Epithelial cell of proximal tubule (primary cell): ENCODE data around the gene EDIL3. TPM values are rescaled to one million over a fixed set of nuclear protein-coding genes. Genes with fewer than 3 reads are reported as not detected.

Experiments
- DNase-seq: peaks from one replicate; pipeline ENCODE4 v3.0.0-alpha.2; 2011; ENCODE audit warnings: low read depth
- H3K4me3 ChIP-seq: 2 replicates; pipeline ENCODE4 v1.5.1; 2011; ENCODE audit warnings: low read depth, mild to moderate bottlenecking, low read length
- CTCF ChIP-seq: conservative IDR thresholded peaks from 2 replicates; pipeline ENCODE4 v1.5.1; 2012; ENCODE audit warnings: low read depth, mild to moderate bottlenecking, low read length
- total RNA-seq: library from RNA; depleted of rRNA; stranded (reverse); fragments of >200 nt; gene quantifications from 2 replicates; pipeline ENCODE4 v1.2.3, GENCODE V29; 2015

EDIL3 gene
- total RNA-seq, 1 donor from 2014 or later = 80.1 TPM

DNA sequence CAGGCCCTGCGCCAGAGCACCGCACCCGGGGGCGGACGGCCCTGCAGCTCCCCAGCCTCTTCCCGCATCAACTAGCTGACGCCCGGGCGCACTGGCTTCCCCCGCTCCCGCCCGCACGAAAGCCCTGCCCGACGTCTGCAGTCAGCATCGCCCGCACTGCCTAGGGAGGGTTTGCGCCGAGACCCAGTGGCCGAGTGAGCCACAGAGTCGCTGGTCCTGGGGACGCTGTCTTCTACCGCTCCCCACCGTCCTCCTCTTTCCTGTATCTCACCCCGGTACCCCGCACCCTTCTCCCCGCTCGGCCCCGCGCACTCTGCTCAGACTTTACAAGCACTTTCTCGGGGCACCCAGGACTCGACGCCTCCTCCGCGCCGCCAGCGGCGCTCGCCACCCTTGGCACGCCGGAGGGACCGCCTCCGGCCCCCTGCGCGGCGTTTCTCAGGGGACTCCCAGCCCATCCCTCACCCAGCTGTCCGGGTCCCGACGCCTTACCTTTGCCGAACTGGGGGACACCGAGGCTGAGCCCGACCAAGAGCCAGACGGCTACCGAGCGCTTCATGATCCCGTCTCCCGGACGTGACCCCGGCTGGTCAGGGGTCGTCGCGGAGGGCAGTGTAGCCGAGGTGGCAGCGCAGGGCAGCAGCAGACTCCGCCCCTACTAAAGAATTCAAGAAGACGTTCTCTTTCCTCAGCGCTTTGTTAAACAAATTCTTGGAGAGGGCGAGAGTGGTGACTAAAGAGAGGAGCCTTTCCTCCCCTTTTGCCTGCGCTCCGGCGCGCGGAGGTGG, 670 bp downstream of the EDIL3 start:
- DNase-seq = no peak
- peak overlapping the region; percentile 63 for H3K4me3 ChIP-seq
- no peak for TF ChIP-seq CTCF

GRCh38 chr5:84383296-84383815, 1.3 kb downstream of the EDIL3 start:
- no peak for DNase-seq
- H3K4me3 ChIP-seq = peak overlapping the region; percentile 63
- TF ChIP-seq CTCF = no peak

DNA sequence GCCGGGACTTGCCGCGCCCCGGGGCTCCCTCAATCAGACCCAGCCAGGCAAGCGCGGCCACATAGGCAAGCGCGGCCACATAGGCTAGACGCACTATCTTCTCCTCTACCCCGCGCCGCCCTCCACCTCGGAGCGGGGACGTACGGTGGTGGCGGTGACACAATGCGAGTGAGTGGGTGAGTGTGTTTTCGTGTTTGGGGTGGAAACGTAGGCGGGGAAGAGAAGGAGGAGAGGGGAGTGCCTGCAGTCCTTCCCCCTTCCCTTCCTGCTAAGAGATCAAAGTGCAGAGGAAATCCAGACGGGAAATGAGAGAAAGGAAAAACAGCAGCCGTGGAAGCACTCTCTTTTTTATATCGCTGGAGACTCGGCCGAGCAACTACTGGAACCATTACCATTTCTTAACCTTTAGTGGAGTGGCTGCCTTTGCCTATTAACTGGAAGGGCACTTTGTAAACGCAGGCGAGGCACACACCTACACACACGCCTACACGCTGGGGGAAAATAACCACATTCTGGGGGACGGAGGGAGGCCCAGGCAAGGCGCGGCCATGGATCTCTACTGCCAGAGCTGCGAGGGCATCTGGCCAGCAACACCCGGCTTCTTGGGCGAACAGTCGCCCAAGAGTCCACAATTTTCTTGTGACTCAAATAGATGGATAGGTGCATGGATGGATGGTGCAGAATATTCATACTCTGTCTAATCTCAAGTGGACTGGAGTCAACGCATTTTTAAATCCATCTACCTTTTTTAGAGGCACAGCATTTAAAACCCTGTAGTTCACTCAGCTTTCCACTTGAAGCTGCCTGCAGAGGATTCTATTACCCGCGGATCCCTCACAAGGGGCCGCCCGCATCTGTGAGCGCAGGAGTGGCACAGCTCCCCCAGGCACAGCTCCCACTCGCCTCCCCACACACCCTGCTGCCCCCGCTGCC, 2.1 kb downstream of the EDIL3 start:
- TF ChIP-seq CTCF = no peak
- DNase-seq = no peak
- peak overlapping the region; percentile 63 for H3K4me3 ChIP-seq

DNA sequence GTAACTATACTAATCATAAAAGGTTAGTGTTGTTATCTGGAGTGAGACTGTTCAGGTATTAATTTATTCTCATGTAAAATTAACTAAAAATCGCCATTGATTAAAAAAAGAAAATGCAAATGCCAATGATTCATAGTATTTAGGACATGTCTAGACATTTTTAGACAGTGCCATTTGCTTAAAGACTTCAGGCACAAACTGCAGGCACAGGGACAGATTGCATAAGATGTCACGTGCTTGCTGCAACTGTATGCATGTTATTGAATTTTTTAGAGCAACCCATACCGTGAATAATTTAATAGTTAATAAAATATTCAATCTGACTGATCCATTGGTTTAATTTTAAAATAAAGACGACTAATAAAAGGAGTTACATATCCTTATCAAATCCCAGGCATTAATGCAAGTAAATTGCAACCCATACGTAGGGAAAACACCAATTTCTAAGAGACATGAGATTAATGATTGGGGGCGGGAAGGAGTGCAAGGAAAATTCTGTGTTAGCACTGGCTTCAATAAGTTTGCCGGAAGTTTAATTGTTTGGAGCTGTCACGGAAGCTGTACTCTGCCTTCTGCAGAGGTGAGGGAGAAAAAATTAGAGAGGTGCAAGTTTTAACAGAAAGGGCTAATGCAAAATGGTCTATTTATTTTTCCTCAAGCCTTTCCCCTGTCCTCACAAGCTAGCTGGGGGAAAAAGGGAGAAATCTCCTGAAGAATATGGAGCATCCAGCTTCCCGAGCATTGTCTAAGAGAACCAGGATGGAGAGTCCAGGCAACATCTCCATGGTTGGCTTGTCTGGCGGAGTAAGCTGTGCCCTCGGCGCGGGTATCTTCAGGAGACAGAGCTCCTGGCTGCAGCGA, 2.9 kb downstream of the EDIL3 start:
- peak overlapping the region; percentile 63 for H3K4me3 ChIP-seq
- no peak for DNase-seq
- no peak for TF ChIP-seq CTCF

- TF ChIP-seq CTCF = peak; percentile 38
- no peak for DNase-seq
- H3K4me3 ChIP-seq = no peak overlapping the region
Observed at GRCh38 chr5:84379749-84380148, 4.9 kb downstream of the EDIL3 start.

DNA sequence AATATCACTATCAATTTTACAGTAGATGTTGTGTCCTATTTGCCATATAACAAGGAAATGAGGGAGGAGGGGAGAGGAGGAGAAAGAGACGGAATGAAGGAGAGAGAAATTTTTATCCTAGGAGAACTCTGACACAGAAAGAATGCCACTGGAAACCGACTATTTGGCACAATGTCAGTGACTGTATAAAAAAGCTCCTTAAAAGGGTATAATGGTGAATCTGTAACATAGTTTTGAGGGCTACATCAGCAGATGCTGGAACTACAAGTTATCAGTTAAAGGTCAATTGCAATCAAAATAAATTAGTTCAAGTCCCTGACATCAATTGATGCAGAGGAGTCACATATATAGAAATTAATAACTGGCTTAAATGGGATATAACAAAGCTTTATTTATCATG, 5.7 kb downstream of the EDIL3 start:
- H3K4me3 ChIP-seq = no peak overlapping the region
- DNase-seq = no peak
- TF ChIP-seq CTCF = no peak
